ENCODE results near the gene LHX3. TPM values are rescaled to one million over a fixed set of nuclear protein-coding genes. Genes with fewer than 3 reads are reported as not detected.

LHX3 gene
- total and polyA plus RNA-seq, 8 donors: not detected

- Histone ChIP-seq H3K9me3 (no peaks in the 10 kb centered on the region), H3K27me3 (peaks cover 51 to 100% (median 100%) of the 10 kb centered on the region in 3 donors), H3K4me3 (no peak overlapping the region), H3K27ac (no peak overlapping the region), H3K36me3 (no peaks in the 10 kb centered on the region), H3K4me1 (peaks cover 3 to 41% (median 18%) of the 10 kb centered on the region in 4 donors)
- no peak for DNase-seq
- no peak for TF ChIP-seq EP300 (IDR thresholded peaks at IDR 0.05)
- TF ChIP-seq POLR2A (IDR thresholded peaks at IDR 0.05): no peak
- TF ChIP-seq POLR2AphosphoS5 (IDR thresholded peaks at IDR 0.05): no peak
- TF ChIP-seq CTCF (IDR thresholded peaks at IDR 0.05): no peak
- 9 to 20% (median 12%) methylated on average over 9 to 18 of the region's 18 CpGs for WGBS, 5 donors
- intact Hi-C loops (cut with DNase I; ENCODE audit: low total_unique reads): no loop called here
Observed at GRCh38 chr9:136197930-136198604, 6.9 kb downstream of the LHX3 start.

GRCh38 chr9:136197084-136197875 is 7.6 kb downstream of the LHX3 start:
- Histone ChIP-seq H3K27ac (no peak overlapping the region), H3K27me3 (peaks cover 54 to 100% (median 100%) of the 10 kb centered on the region in 3 donors), H3K4me3 (no peak overlapping the region), H3K36me3 (no peaks in the 10 kb centered on the region), H3K4me1 (peaks cover 3 to 43% (median 22%) of the 10 kb centered on the region in 4 donors), H3K9me3 (no peaks in the 10 kb centered on the region)
- TF ChIP-seq POLR2A (IDR thresholded peaks at IDR 0.05) (no peak), CTCF (IDR thresholded peaks at IDR 0.05) (no peak), POLR2AphosphoS5 (IDR thresholded peaks at IDR 0.05) (no peak), EP300 (IDR thresholded peaks at IDR 0.05) (no peak)
- intact Hi-C loops (cut with DNase I; ENCODE audit: low total_unique reads): no loop called here
- 6 to 9% (median 7%) methylated on average over 5 to 35 of the region's 35 CpGs for WGBS, 5 donors
- no peak for DNase-seq

- peaks cover 3 to 39% (median 21%) of the 10 kb centered on the region in 4 donors for H3K4me1 ChIP-seq
- H3K36me3 ChIP-seq: no peaks in the 10 kb centered on the region
- H3K9me3 ChIP-seq: no peaks in the 10 kb centered on the region
- WGBS, 5 donors: 0 to 4% (median 2%) methylated on average over 13 to 16 of the region's 16 CpGs
- H3K4me3 ChIP-seq: no peak overlapping the region
- H3K27ac ChIP-seq: no peak overlapping the region
- H3K27me3 ChIP-seq: peaks cover 52 to 100% (median 100%) of the 10 kb centered on the region in 3 donors
- intact Hi-C loops (cut with DNase I; ENCODE audit: low total_unique reads): no loop called here
- no peak for DNase-seq
- no peak for TF ChIP-seq POLR2A (IDR thresholded peaks at IDR 0.05)
- no peak for TF ChIP-seq POLR2AphosphoS5 (IDR thresholded peaks at IDR 0.05)
- no peak for TF ChIP-seq CTCF (IDR thresholded peaks at IDR 0.05)
- TF ChIP-seq EP300 (IDR thresholded peaks at IDR 0.05): no peak
Observed at GRCh38 chr9:136196404-136197083, 8.4 kb downstream of the LHX3 start.

- Histone ChIP-seq H3K27ac (no peak overlapping the region), H3K4me1 (peaks cover 3 to 36% (median 20%) of the 10 kb centered on the region in 4 donors), H3K9me3 (no peaks in the 10 kb centered on the region), H3K4me3 (no peak overlapping the region), H3K27me3 (peaks cover 38 to 100% (median 100%) of the 10 kb centered on the region in 3 donors), H3K36me3 (no peaks in the 10 kb centered on the region)
- WGBS, 5 donors: 5 to 17% (median 9%) methylated on average over 4 to 5 of the region's 5 CpGs
- no peak for DNase-seq
- intact Hi-C loops (cut with DNase I; ENCODE audit: low total_unique reads): no loop called here
- TF ChIP-seq POLR2AphosphoS5 (IDR thresholded peaks at IDR 0.05) (no peak), CTCF (IDR thresholded peaks at IDR 0.05) (no peak), EP300 (IDR thresholded peaks at IDR 0.05) (no peak), POLR2A (IDR thresholded peaks at IDR 0.05) (no peak)
Observed at GRCh38 chr9:136194540-136194939, 10.4 kb downstream of the LHX3 start.

Measured in stomach (tissue), 9 donors.